GM12878 (cell line): Measurements from ENCODE around the gene FAM199X. TPM values are rescaled to one million over a fixed set of nuclear protein-coding genes. Genes with fewer than 3 reads are reported as not detected.
A peak's percentile ranks its signal among the peaks of the same experiment; 100 is the strongest.

Experiments
- ATAC-seq: fragments of 200-7000 bp; cut with Tn5 transposase; 3 replicates; pipeline ENCODE4 v1.9.1; 2020; ENCODE audit warnings: mild to moderate bottlenecking, moderate library complexity
- BruUV-seq: library from RNA; stranded (reverse); fragments of 400-500 nt; replicated peaks from 2 replicates; lab custom pipeline; 2021; lab: Mats Ljungman, UMichigan
- CTCF ChIA-PET: fragments of 300-600 bp; sonication (Branson Sonifier 250); formaldehyde crosslinking; extraction: SDS; loops from one replicate; lab custom pipeline; 2021; ENCODE audit warnings: inconsistent platforms; lab: Yijun Ruan, JAX
- POLR2A ChIA-PET: fragments of 350-600 bp; formaldehyde crosslinking; extraction: SDS; loops from one replicate; lab custom pipeline; 2021; ENCODE audit warnings: inconsistent platforms; lab: Charles Lee
- RAD21 ChIA-PET: fragments of 300-600 bp; sonication (Branson Sonifier 250); formaldehyde crosslinking; loops from one replicate; lab custom pipeline; 2023; ENCODE audit warnings: antibody characterized with exemption; ENCODE audit not compliant: unreplicated experiment; lab: Charles Lee
- SMC1A ChIA-PET: fragments of 300-600 bp; sonication (Branson Sonifier 250); formaldehyde crosslinking; loops from one replicate; lab custom pipeline; 2023; ENCODE audit not compliant: unreplicated experiment, uncharacterized antibody; lab: Charles Lee
- DNase-seq: peaks from one replicate; pipeline ENCODE4 v3.0.0-alpha.2; 2011; ENCODE audit warnings: low read depth, low spot score
- FAIRE-seq: peaks from 3 replicates; lab custom pipeline; 2011; peaks lifted over from hg19 to GRCh38; lab: Jason Lieb, UNC
- H2AFZ ChIP-seq: 2 replicates; pipeline ENCODE4 v1.6.0; 2011; ENCODE audit warnings: low read depth, low read length, control low read depth; ENCODE audit not compliant: control insufficient read depth
- H3K27ac ChIP-seq: 2 replicates; pipeline ENCODE4 v1.5.1; 2011; ENCODE audit warnings: control low read depth; ENCODE audit not compliant: control insufficient read depth, insufficient read depth
- H3K27me3 ChIP-seq, 2 experiments: replicated peaks in 1 of 2; 2 replicates each; pipeline versions ENCODE4 v1.6.0 to v1.6.1; 2011; ENCODE audit warnings: low read length in 1 of 2; ENCODE audit not compliant: control insufficient read depth in 2 of 2, insufficient read depth in 2 of 2
- H3K36me3 ChIP-seq, 2 experiments: 2 replicates each; pipeline ENCODE4 v1.5.1; 2011; ENCODE audit warnings: low read length in 1 of 2; ENCODE audit not compliant: control insufficient read depth in 2 of 2, insufficient read depth in 2 of 2
- H3K4me1 ChIP-seq: 2 replicates; pipeline ENCODE4 v1.6.1; 2011; ENCODE audit warnings: mild to moderate bottlenecking, low read length, moderate library complexity, mixed read lengths; ENCODE audit not compliant: control insufficient read depth, insufficient read depth
- H3K4me2 ChIP-seq: 2 replicates; pipeline ENCODE4 v1.6.0; 2011; ENCODE audit warnings: control low read depth; ENCODE audit not compliant: control insufficient read depth, insufficient read depth
- H3K4me3 ChIP-seq: fragments of 200-600 bp; sonication (generic); 2 replicates; pipeline ENCODE4 v1.5.1; 2016
- H3K79me2 ChIP-seq: 2 replicates; pipeline ENCODE4 v1.6.0; 2011; ENCODE audit warnings: low read length; ENCODE audit not compliant: control insufficient read depth, insufficient read depth
- H3K9ac ChIP-seq: 2 replicates; pipeline ENCODE4 v1.8.0; 2011; ENCODE audit warnings: low read length, control low read depth, mixed read lengths; ENCODE audit not compliant: control insufficient read depth, insufficient read depth
- H3K9me3 ChIP-seq: replicated peaks from 3 replicates; pipeline ENCODE4 v1.5.1; 2011; ENCODE audit warnings: mild to moderate bottlenecking, low read length; ENCODE audit not compliant: control insufficient read depth, insufficient read depth
- H4K20me1 ChIP-seq: 2 replicates; pipeline ENCODE4 v1.6.0; 2011; ENCODE audit not compliant: control insufficient read depth, insufficient read depth
- BACH1 ChIP-seq: fragments of 450-650 bp; IDR thresholded peaks from 2 replicates; pipeline ENCODE4 v1.6.1; 2017; ENCODE audit warnings: mild to moderate bottlenecking, borderline replicate concordance
- CREM ChIP-seq: IDR thresholded peaks from 2 replicates; pipeline ENCODE4 v1.6.1; 2014; ENCODE audit warnings: antibody characterized with exemption, low read depth
- CTCF ChIP-seq, 3 experiments: IDR thresholded peaks in 2 of 3; conservative IDR thresholded peaks in 1 of 3; 2 replicates each; pipeline ENCODE4 v1.5.1; 2011; ENCODE audit warnings: low read depth in 3 of 3, low read length in 3 of 3, mild to moderate bottlenecking in 3 of 3, control low read depth in 2 of 3, moderate library complexity in 2 of 3, inconsistent platforms in 1 of 3, mixed read lengths in 1 of 3; ENCODE audit not compliant: control insufficient read depth in 2 of 3, insufficient read depth in 1 of 3; ENCODE audit errors: extremely low read depth in 1 of 3
- DPF2 ChIP-seq: fragments of 450-650 bp; IDR thresholded peaks from 2 replicates; pipeline ENCODE4 v1.6.1; 2017; ENCODE audit warnings: mild to moderate bottlenecking
- E2F4 ChIP-seq: IDR thresholded peaks from 2 replicates; pipeline ENCODE4 v1.6.1; 2012; ENCODE audit warnings: low read depth, low read length, improper control_type of control experiment
- EGR1 ChIP-seq, 2 experiments: IDR thresholded peaks; 1 replicate in 1 of 2; 2 replicates in 1 of 2; pipeline ENCODE4 v1.6.1; 2011 to 2012; ENCODE audit warnings: low read depth in 2 of 2, low read length in 2 of 2, borderline replicate concordance in 1 of 2, mild to moderate bottlenecking in 1 of 2, moderate library complexity in 1 of 2
- FOS ChIP-seq: IDR thresholded peaks from 3 replicates; pipeline ENCODE4 v1.6.1; 2011; ENCODE audit warnings: borderline replicate concordance; ENCODE audit not compliant: insufficient read length; ENCODE audit errors: extremely low read depth
- GATAD2B ChIP-seq: fragments of 450-650 bp; conservative IDR thresholded peaks from 2 replicates; pipeline ENCODE4 v1.6.1; 2017; ENCODE audit warnings: low read depth, mild to moderate bottlenecking, moderate library complexity
- IKZF2 ChIP-seq, 2 experiments: fragments of 450-650 bp; IDR thresholded peaks; 2 replicates each; pipeline ENCODE4 v1.6.1; 2017; ENCODE audit warnings: mild to moderate bottlenecking in 2 of 2, moderate library complexity in 2 of 2
- JUND ChIP-seq: IDR thresholded peaks from 2 replicates; pipeline ENCODE4 v1.6.1; 2012; ENCODE audit warnings: low read depth, mild to moderate bottlenecking, low read length, improper control_type of control experiment, moderate library complexity
- MYC ChIP-seq: IDR thresholded peaks from 2 replicates; pipeline ENCODE4 v1.6.1; 2011; ENCODE audit warnings: mild to moderate bottlenecking, low read length, moderate library complexity, inconsistent platforms; ENCODE audit not compliant: insufficient read depth, insufficient replicate concordance, insufficient read length, severe bottlenecking
- NFIC ChIP-seq: IDR thresholded peaks from 2 replicates; pipeline ENCODE4 v1.6.1; 2012; ENCODE audit warnings: low read depth, mild to moderate bottlenecking, inconsistent platforms, low read length, moderate library complexity
- PAX5 ChIP-seq: IDR thresholded peaks from 2 replicates; pipeline ENCODE4 v1.6.1; 2011; ENCODE audit warnings: low read depth, low read length, borderline replicate concordance
- POLR2AphosphoS2 ChIP-seq: IDR thresholded peaks from 2 replicates; pipeline ENCODE4 v1.6.1; 2011; ENCODE audit warnings: low read depth, mild to moderate bottlenecking, low read length, improper control_type of control experiment, moderate library complexity
- RFX5 ChIP-seq: IDR thresholded peaks from 2 replicates; pipeline ENCODE4 v1.6.1; 2011; ENCODE audit warnings: low read depth, low read length, improper control_type of control experiment
- RUNX3 ChIP-seq: IDR thresholded peaks from 2 replicates; pipeline ENCODE4 v1.6.1; 2012; ENCODE audit warnings: low read length, inconsistent platforms
- SMC3 ChIP-seq: IDR thresholded peaks from 2 replicates; pipeline ENCODE4 v1.6.1; 2011; ENCODE audit warnings: low read length, improper control_type of control experiment, borderline replicate concordance
- ZNF24 ChIP-seq: fragments of 450-650 bp; IDR thresholded peaks from 2 replicates; pipeline ENCODE4 v1.6.1; 2017; ENCODE audit warnings: antibody characterized with exemption, mild to moderate bottlenecking
- ZNF384 ChIP-seq: IDR thresholded peaks from 2 replicates; pipeline ENCODE4 v1.6.1; 2012; ENCODE audit warnings: low read depth, mild to moderate bottlenecking, low read length, improper control_type of control experiment, borderline replicate concordance
- ZSCAN29 ChIP-seq: fragments of 450-650 bp; IDR thresholded peaks from 2 replicates; pipeline ENCODE4 v1.6.1; 2017; ENCODE audit warnings: mild to moderate bottlenecking, moderate library complexity
- WGBS: methylation state at CpG from one replicate; pipeline ENCODE4 v1.1.6; 2016; ENCODE audit warnings: low lambda C conversion rate; ENCODE audit not compliant: insufficient replicate concordance, insufficient coverage; ENCODE audit errors: missing lambda C conversion rate; 5-methylcytosine and 5-hydroxymethylcytosine counted together
- in situ Hi-C: fragments of 300-500 bp; cut with MboI; formaldehyde crosslinking; loops from 9 replicates; pipeline ENCODE4 v1.14.3; 2018; ENCODE audit warnings: mixed read lengths
- intact Hi-C: fragments of 100-400 bp; cut with micrococcal nuclease; formaldehyde crosslinking; loops from one replicate; pipeline ENCODE4 v1.14.2; 2022; ENCODE audit not compliant: unreplicated experiment
- polyA plus RNA-seq, 11 experiments: library from polyadenylated mRNA; depleted of rRNA in 4 of 11; unstranded in 6 of 11; stranded (reverse) in 5 of 11; fragments of >200 nt; fragmentation: Nextera tagmentation in 4 of 11; fragmentation: Illumina TruSeq in 1 of 11; extraction: Ambion mirVana in 4 of 11; extraction: Trizol in 1 of 11; gene quantifications; 1 replicate in 1 of 11; 2 replicates in 10 of 11; pipeline versions ENCODE4 v1.2.1 to v1.2.3, GENCODE V29; 2011 to 2016; ENCODE audit warnings: inconsistent platforms in 2 of 11, missing spikeins in 2 of 11, low read depth in 1 of 11
- total RNA-seq, 4 experiments: library from RNA; depleted of rRNA in 3 of 4; stranded (reverse); fragments of >200 nt in 3 of 4; fragmentation: Illumina TruSeq in 1 of 4; extraction: Trizol in 1 of 4; gene quantifications; 2 replicates each; pipeline versions ENCODE4 v1.2.1 to v1.2.3, GENCODE V29; 2013 to 2021

The FAM199X gene
- total and polyA plus RNA-seq, 10 of the 15 experiments (the other 5 are each of a cell fraction or from before 2014, with no cell fraction given), result 2.4 to 10.9 (median 9.1) TPM

GRCh38 chrX:104195489-104196084, 29.3 kb downstream of the FAM199X start (continued):
- no peak for TF ChIP-seq JUND
- no peak for TF ChIP-seq ZNF24
- TF ChIP-seq IKZF2 (IDR thresholded peaks at IDR 0.05), result no peak
- no peak for TF ChIP-seq EGR1 (IDR thresholded peaks at IDR 0.05; ENCODE audit: borderline replicate concordance in 1 of 2, low read depth in 2 of 2, low read length in 2 of 2)
- TF ChIP-seq SMC3, result peak; percentile 48; the same call in 1 of the 2 replicates
- TF ChIP-seq BACH1, result no peak
- no peak for TF ChIP-seq MYC
- peak; percentile 62 to 63 (median 62) for TF ChIP-seq CTCF (IDR thresholded peaks at IDR 0.05 in 2 of 3, conservative IDR thresholded peaks at IDR 0.05 in 1 of 3; ENCODE audit: control insufficient read depth in 2 of 3, extremely low read depth in 1 of 3, insufficient read depth in 1 of 3, low read depth in 3 of 3, low read length in 3 of 3)
- TF ChIP-seq CREM, result no peak
- TF ChIP-seq RUNX3, result 0 out of 2 replicates have a peak, but pooled peaks have one; percentile 35

- H3K27ac ChIP-seq, result no peak overlapping the region
- H3K9me3 ChIP-seq, result no peaks in the 10 kb centered on the region
- no peak overlapping the region for H3K9ac ChIP-seq
- no peaks in the 10 kb centered on the region for H3K27me3 ChIP-seq
- intact Hi-C loops (no loop called here), in situ Hi-C loops (no loop called here)
- WGBS, result 65% methylated on average over 5 of the region's 5 CpGs
- POLR2A ChIA-PET, result no interaction called here
- no peak overlapping the region for H3K4me3 ChIP-seq
- H3K4me2 ChIP-seq, result no peak overlapping the region
- BruUV-seq, result no TSS peak
- CTCF ChIA-PET, result interaction anchor here (1.1 kb wide), 1 partner anchor 10 kb away, joined by 9 read pairs; no protein-coding TSS in a partner anchor
- H3K36me3 ChIP-seq, result no peaks in the 10 kb centered on the region
- FAIRE-seq, result no peak
- H3K4me1 ChIP-seq, result no peaks in the 10 kb centered on the region
- no peaks in the 10 kb centered on the region for H3K79me2 ChIP-seq
- SMC1A ChIA-PET, result interaction anchor here (1.7 kb wide), 1 partner anchor 10 kb away, joined by 10 read pairs; no protein-coding TSS in a partner anchor
- ATAC-seq, result no peak
- H4K20me1 ChIP-seq, result no peaks in the 10 kb centered on the region
- H2AFZ ChIP-seq, result no peak overlapping the region
- no peak for DNase-seq
- RAD21 ChIA-PET, result interaction anchor here (1.0 kb wide), 1 partner anchor 10 kb away, joined by 3 read pairs; no protein-coding TSS in a partner anchor
- TF ChIP-seq GATAD2B (no peak), E2F4 (no peak), ZSCAN29 (no peak), FOS (no peak), NFIC (no peak), RFX5 (no peak), POLR2AphosphoS2 (no peak), ZNF384 (no peak), PAX5 (no peak), DPF2 (no peak), SMC3 (no peak)
These were observed 39.3 kb downstream of the FAM199X start for GRCh38 chrX:104205548-104205947.
